Hepatocyte (in vitro differentiated cells): ENCODE measurements around the gene CCDC9.

Experiments
- CTCF ChIP-seq: fragments of 200-600 bp; sonication (generic); IDR thresholded peaks from 2 replicates; pipeline ENCODE4 v1.5.1; 2016; ENCODE audit warnings: antibody characterized with exemption, mild to moderate bottlenecking; ENCODE audit not compliant: poor library complexity
- EZH2 ChIP-seq: fragments of 200-600 bp; sonication (generic); IDR thresholded peaks from 2 replicates; pipeline ENCODE4 v1.6.1; 2016; ENCODE audit warnings: antibody characterized with exemption, mild to moderate bottlenecking, borderline replicate concordance

- no peak for TF ChIP-seq CTCF
- no peak for TF ChIP-seq EZH2
Measured at GRCh38 chr19:47302249-47302648, 45.9 kb downstream of the CCDC9 start.
